SH-SY5Y (cell line): ENCODE data around the gene GABRG2.

Experiments used
- GATA2 ChIP-seq: IDR thresholded peaks from 2 replicates; pipeline ENCODE4 v1.6.1; 2011; ENCODE audit warnings: mild to moderate bottlenecking, low read depth, low read length
- GATA3 ChIP-seq: IDR thresholded peaks from 2 replicates; pipeline ENCODE4 v1.6.1; 2011; ENCODE audit warnings: low read depth, mild to moderate bottlenecking, low read length, moderate library complexity

GRCh38 chr5:162202285-162202880 lies 134.8 kb downstream of the GABRG2 start:
- TF ChIP-seq GATA2 (no peak), GATA3 (no peak)
